Osteoblast (primary cell): ENCODE data around the gene WHRN. TPM values are rescaled to one million over a fixed set of nuclear protein-coding genes. Genes with fewer than 3 reads are reported as not detected.

ENCODE experiments used
- DNase-seq: peaks from one replicate; pipeline ENCODE4 v3.0.0; 2011; ENCODE audit warnings: low spot score, mixed read lengths; ENCODE audit not compliant: insufficient read length; ENCODE audit errors: missing footprints
- H2AFZ ChIP-seq: 2 replicates; pipeline ENCODE4 v1.6.0; 2011; ENCODE audit warnings: mild to moderate bottlenecking, low read length
- H3K27ac ChIP-seq: 2 replicates; pipeline ENCODE4 v1.5.1; 2011; ENCODE audit warnings: mild to moderate bottlenecking, low read depth, low read length, moderate library complexity
- H3K27me3 ChIP-seq: 2 replicates; pipeline ENCODE4 v1.6.0; 2012; ENCODE audit warnings: mild to moderate bottlenecking, control low read depth, inconsistent platforms, low read length, moderate library complexity; ENCODE audit not compliant: insufficient read depth
- H3K36me3 ChIP-seq: 2 replicates; pipeline ENCODE4 v1.5.1; 2011; ENCODE audit warnings: mild to moderate bottlenecking, low read length, control low read depth, moderate library complexity; ENCODE audit not compliant: insufficient read depth
- H3K4me1 ChIP-seq: 2 replicates; pipeline ENCODE4 v1.5.1; 2011; ENCODE audit warnings: mild to moderate bottlenecking, low read length, control low read depth, moderate library complexity; ENCODE audit not compliant: insufficient read depth
- H3K4me2 ChIP-seq: 2 replicates; pipeline ENCODE4 v1.6.0; 2011; ENCODE audit warnings: mild to moderate bottlenecking, low read length; ENCODE audit not compliant: insufficient read depth
- H3K4me3 ChIP-seq: fragments of 200-600 bp; sonication (generic); 3 replicates; pipeline ENCODE4 v1.5.1; 2012; ENCODE audit warnings: mild to moderate bottlenecking, low read length, inconsistent platforms; ENCODE audit not compliant: insufficient read depth
- H3K79me2 ChIP-seq: 2 replicates; pipeline ENCODE4 v1.6.0; 2012; ENCODE audit warnings: mild to moderate bottlenecking, low read length, control low read depth, inconsistent platforms; ENCODE audit not compliant: insufficient read depth
- H3K9me3 ChIP-seq: 2 replicates; pipeline ENCODE4 v1.5.1; 2011; ENCODE audit warnings: low read depth, low read length, control low read depth
- H4K20me1 ChIP-seq: 2 replicates; pipeline ENCODE4 v1.6.0; 2012; ENCODE audit warnings: mild to moderate bottlenecking, low read length, control low read depth; ENCODE audit not compliant: insufficient read depth
- total RNA-seq: library from RNA; depleted of rRNA; stranded (reverse); fragments of >200 nt; gene quantifications from 2 replicates; pipeline ENCODE4 v1.2.3, GENCODE V29; 2012
- TF ChIP-seq, protein P1 (sequence below): IDR thresholded peaks from 2 replicates; pipeline ENCODE4 v1.5.1; 2011; ENCODE audit warnings: mild to moderate bottlenecking, low read depth, low read length, moderate library complexity; ENCODE audit errors: extremely low read depth

Gene WHRN
- total RNA-seq, 1 donor: 2.2 TPM

GRCh38 chr9:114375386-114376175 lies 129.7 kb downstream of the WHRN start:
- Histone ChIP-seq H3K4me2 (no peak overlapping the region), H3K9me3 (no peaks in the 10 kb centered on the region), H3K27ac (no peak overlapping the region), H3K27me3 (no peaks in the 10 kb centered on the region), H2AFZ (no peak overlapping the region), H3K79me2 (no peaks in the 10 kb centered on the region), H3K4me1 (peaks cover 10% of the 10 kb centered on the region), H4K20me1 (peaks cover 4% of the 10 kb centered on the region), H3K4me3 (no peak overlapping the region), H3K36me3 (peaks cover 19% of the 10 kb centered on the region)
- TF ChIP-seq, protein P1, sequence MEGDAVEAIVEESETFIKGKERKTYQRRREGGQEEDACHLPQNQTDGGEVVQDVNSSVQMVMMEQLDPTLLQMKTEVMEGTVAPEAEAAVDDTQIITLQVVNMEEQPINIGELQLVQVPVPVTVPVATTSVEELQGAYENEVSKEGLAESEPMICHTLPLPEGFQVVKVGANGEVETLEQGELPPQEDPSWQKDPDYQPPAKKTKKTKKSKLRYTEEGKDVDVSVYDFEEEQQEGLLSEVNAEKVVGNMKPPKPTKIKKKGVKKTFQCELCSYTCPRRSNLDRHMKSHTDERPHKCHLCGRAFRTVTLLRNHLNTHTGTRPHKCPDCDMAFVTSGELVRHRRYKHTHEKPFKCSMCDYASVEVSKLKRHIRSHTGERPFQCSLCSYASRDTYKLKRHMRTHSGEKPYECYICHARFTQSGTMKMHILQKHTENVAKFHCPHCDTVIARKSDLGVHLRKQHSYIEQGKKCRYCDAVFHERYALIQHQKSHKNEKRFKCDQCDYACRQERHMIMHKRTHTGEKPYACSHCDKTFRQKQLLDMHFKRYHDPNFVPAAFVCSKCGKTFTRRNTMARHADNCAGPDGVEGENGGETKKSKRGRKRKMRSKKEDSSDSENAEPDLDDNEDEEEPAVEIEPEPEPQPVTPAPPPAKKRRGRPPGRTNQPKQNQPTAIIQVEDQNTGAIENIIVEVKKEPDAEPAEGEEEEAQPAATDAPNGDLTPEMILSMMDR: no peak
- no peak for DNase-seq

DNA sequence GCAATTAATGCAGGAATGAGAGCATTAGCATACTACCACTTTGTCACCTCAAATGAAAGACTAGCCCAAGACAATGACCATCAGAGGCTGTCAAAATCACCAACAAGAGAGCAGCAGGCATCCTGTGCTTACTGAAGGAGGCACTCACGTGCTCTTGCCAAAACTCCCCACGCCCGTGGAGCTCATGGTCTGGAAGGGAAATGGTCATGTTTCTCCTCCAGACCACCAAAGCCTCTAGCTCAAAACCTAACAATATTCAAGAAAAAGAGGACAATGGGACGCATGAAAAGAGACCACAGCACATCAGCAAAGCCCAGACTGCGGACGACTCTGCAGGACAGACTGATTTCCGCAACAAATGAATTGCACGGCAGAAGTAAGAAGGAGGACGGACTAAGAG lies 130.3 kb downstream of the WHRN start:
- peaks cover 10% of the 10 kb centered on the region for H3K4me1 ChIP-seq
- DNase-seq: no peak
- TF ChIP-seq, protein P1: no peak
- peaks cover 4% of the 10 kb centered on the region for H4K20me1 ChIP-seq
- H3K27me3 ChIP-seq: no peaks in the 10 kb centered on the region
- H2AFZ ChIP-seq: no peak overlapping the region
- no peak overlapping the region for H3K27ac ChIP-seq
- no peak overlapping the region for H3K4me2 ChIP-seq
- H3K4me3 ChIP-seq: no peak overlapping the region
- peaks cover 14% of the 10 kb centered on the region for H3K36me3 ChIP-seq
- H3K79me2 ChIP-seq: no peaks in the 10 kb centered on the region
- no peaks in the 10 kb centered on the region for H3K9me3 ChIP-seq

DNA sequence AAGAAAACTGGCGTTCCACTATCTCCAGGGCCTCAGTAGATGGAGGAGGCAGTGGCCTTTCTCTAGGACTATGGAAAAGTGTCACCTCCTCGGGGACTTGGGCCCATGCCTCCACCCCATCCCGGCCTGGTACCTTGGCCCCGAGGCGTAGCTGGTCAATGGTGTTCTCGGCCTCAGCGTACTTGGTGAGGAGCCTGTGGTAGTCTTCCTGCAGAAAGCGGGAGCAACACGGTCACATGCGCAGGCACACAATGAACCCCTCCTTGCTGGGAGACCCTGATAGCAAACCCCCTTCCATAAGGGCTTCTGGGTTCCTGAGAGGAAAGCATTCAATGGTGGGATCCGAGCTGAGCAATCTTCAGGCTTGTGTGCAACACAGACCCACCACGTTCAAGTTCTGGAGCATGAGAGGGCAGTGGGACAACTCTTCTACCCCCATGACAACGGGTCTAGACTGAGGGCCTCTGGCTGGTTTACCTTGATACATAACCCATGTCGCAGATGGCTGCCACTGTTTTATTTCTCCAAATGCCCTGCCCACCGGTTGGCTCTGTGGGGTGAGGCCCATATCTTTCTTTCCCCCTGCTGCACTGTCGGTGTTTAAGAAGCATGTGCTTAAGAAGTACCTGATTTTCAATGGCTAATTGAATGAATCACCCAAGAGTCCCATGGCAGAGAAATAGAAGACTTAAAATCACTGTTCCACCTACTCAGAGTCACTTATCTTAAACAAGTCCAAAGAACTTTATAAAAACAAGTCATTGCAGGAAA lies 131.1 kb downstream of the WHRN start:
- Histone ChIP-seq H3K27ac (no peak overlapping the region), H3K79me2 (no peaks in the 10 kb centered on the region), H2AFZ (no peak overlapping the region), H3K9me3 (no peaks in the 10 kb centered on the region), H3K4me2 (no peak overlapping the region), H3K27me3 (no peaks in the 10 kb centered on the region), H3K4me3 (no peak overlapping the region), H3K4me1 (peaks cover 10% of the 10 kb centered on the region), H3K36me3 (peaks cover 6% of the 10 kb centered on the region), H4K20me1 (peaks cover 4% of the 10 kb centered on the region)
- no peak for DNase-seq
- TF ChIP-seq, protein P1: no peak

GRCh38 chr9:114372921-114373448 lies 132.3 kb downstream of the WHRN start:
- no peak overlapping the region for H3K4me2 ChIP-seq
- H3K4me3 ChIP-seq: no peak overlapping the region
- no peaks in the 10 kb centered on the region for H3K27me3 ChIP-seq
- peaks cover 4% of the 10 kb centered on the region for H4K20me1 ChIP-seq
- H2AFZ ChIP-seq: no peak overlapping the region
- TF ChIP-seq, protein P1: no peak
- no peaks in the 10 kb centered on the region for H3K9me3 ChIP-seq
- H3K36me3 ChIP-seq: peaks cover 9% of the 10 kb centered on the region
- H3K79me2 ChIP-seq: no peaks in the 10 kb centered on the region
- H3K4me1 ChIP-seq: peaks cover 10% of the 10 kb centered on the region
- no peak overlapping the region for H3K27ac ChIP-seq
- no peak for DNase-seq
